Endothelial cell of umbilical vein (primary cell): ENCODE results near the gene HOXA10.

ENCODE experiments used
- JUN ChIP-seq: IDR thresholded peaks from 2 replicates; pipeline ENCODE4 v1.6.1; 2011; ENCODE audit warnings: borderline replicate concordance, low read depth; ENCODE audit not compliant: insufficient read length, insufficient read depth
- MYC ChIP-seq: IDR thresholded peaks from one replicate; pipeline ENCODE4 v1.6.1; 2011; ENCODE audit warnings: mild to moderate bottlenecking, low read depth, low read length
- TF ChIP-seq, protein P1 (sequence below), 2 donors: IDR thresholded peaks; 1 replicate in 1 of 2; 2 replicates in 1 of 2; pipeline ENCODE4 v1.5.1; 2011; ENCODE audit warnings: low read length in 2 of 2, mild to moderate bottlenecking in 2 of 2, moderate library complexity in 2 of 2, control low read depth in 1 of 2, inconsistent platforms in 1 of 2, low read depth in 1 of 2; ENCODE audit not compliant: insufficient read depth in 1 of 2; ENCODE audit errors: extremely low read depth in 1 of 2

DNA sequence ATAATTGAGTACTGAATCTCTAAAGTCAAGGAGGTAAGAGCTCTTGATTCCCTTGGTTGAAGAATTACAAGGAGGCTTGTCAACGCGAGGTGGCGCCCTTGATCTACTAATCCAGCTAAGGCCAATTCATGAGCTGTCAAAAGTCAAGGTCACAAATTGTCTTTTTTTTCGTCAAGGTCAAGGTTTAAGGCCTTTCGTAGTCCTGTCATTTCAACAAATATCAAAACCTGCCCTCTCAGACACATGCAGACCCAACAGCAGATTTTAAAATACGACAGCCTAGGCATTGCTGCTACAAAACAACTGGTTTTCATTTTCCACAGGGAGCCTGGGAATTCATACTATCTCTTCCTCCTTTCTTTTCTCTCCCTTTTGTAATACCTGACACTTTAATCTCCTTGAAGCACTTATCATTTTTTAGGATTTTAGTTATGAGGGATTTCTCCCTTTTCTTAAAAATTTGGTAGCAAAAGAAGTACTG, 22.2 kb upstream of the HOXA10 start:
- TF ChIP-seq, protein P1, sequence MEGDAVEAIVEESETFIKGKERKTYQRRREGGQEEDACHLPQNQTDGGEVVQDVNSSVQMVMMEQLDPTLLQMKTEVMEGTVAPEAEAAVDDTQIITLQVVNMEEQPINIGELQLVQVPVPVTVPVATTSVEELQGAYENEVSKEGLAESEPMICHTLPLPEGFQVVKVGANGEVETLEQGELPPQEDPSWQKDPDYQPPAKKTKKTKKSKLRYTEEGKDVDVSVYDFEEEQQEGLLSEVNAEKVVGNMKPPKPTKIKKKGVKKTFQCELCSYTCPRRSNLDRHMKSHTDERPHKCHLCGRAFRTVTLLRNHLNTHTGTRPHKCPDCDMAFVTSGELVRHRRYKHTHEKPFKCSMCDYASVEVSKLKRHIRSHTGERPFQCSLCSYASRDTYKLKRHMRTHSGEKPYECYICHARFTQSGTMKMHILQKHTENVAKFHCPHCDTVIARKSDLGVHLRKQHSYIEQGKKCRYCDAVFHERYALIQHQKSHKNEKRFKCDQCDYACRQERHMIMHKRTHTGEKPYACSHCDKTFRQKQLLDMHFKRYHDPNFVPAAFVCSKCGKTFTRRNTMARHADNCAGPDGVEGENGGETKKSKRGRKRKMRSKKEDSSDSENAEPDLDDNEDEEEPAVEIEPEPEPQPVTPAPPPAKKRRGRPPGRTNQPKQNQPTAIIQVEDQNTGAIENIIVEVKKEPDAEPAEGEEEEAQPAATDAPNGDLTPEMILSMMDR (IDR thresholded peaks at IDR 0.05; ENCODE audit: extremely low read depth in 1 of 2, insufficient read depth in 1 of 2, low read depth in 1 of 2, low read length in 2 of 2): peak; percentile 66 to 68
- TF ChIP-seq JUN (no peak), MYC (no peak)
